ENCODE results near the gene PRR36. TPM values are rescaled to one million over a fixed set of nuclear protein-coding genes. Genes with fewer than 3 reads are reported as not detected.

Gene PRR36
- total and polyA plus RNA-seq, 12 donors: 0.01 to 0.07 (median 0.05) TPM; not detected in 9

DNA sequence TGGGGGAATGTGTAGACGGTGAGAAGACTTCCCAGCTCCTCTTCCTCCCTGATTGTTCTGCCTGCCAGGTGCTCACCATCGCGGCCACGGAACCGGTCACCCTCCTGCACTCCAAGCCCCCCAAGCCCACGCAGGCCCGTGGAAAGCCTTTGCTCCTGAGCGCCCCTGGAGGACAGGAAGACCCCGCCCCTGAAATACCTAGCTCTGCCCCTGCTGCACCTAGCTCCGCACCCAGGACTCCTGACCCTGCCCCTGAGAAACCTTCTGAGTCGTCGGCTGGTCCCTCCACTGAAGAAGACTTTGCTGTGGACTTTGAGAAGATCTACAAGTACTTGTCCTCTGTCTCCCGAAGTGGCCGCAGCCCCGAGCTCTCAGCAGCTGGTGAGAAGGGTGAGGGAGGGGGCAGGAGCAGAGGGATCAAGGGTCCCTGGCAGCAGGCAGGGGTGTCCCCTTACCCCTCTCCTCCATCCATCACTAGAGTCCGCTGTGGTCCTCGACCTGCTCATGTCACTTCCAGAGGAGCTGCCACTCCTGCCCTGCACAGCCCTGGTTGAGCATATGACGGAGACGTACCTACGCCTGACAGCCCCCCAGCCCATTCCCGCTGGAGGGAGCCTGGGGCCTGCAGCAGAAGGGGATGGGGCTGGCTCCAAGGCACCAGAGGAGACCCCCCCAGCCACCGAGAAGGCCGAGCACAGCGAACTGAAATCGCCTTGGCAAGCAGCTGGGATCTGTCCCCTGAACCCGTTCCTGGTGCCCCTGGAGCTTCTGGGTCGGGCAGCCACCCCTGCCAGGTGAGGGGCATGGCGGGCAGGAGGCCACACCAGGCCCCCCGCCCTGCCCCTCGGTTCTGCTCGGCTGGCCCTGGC, 48.0 kb upstream of the PRR36 start:
- Histone ChIP-seq H3K4me3 (peak overlapping the region in 4 of 10 donors; percentile 57 to 88 (median 77)), H3K36me3 (peaks cover 0 to 23% (median 15%) of the 10 kb centered on the region in 9 donors), H3K27ac (peak overlapping the region in 3 of 10 donors; percentile 59 to 83 (median 74)), H3K9me3 (no peaks in the 10 kb centered on the region), H3K4me1 (peaks cover 17 to 71% (median 44%) of the 10 kb centered on the region in 9 donors), H3K27me3 (peaks cover 0 to 33% (median 20%) of the 10 kb centered on the region in 7 donors)
- intact Hi-C loops (cut with DNase I): loop anchor here in 5 of 10 donors (5.0 to 10.0 kb wide), 4 partner anchors 65 to 330 kb away; no protein-coding TSS in a partner anchor
- ATAC-seq: no peak
- no peak for DNase-seq
- WGBS, 2 donors: 92 to 94% methylated on average over 29 to 31 of the region's 31 CpGs
- TF ChIP-seq, protein P1, sequence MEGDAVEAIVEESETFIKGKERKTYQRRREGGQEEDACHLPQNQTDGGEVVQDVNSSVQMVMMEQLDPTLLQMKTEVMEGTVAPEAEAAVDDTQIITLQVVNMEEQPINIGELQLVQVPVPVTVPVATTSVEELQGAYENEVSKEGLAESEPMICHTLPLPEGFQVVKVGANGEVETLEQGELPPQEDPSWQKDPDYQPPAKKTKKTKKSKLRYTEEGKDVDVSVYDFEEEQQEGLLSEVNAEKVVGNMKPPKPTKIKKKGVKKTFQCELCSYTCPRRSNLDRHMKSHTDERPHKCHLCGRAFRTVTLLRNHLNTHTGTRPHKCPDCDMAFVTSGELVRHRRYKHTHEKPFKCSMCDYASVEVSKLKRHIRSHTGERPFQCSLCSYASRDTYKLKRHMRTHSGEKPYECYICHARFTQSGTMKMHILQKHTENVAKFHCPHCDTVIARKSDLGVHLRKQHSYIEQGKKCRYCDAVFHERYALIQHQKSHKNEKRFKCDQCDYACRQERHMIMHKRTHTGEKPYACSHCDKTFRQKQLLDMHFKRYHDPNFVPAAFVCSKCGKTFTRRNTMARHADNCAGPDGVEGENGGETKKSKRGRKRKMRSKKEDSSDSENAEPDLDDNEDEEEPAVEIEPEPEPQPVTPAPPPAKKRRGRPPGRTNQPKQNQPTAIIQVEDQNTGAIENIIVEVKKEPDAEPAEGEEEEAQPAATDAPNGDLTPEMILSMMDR (IDR thresholded peaks at IDR 0.05): no peak

- Histone ChIP-seq H3K4me3 (peak overlapping the region; percentile 26 to 88 (median 56)), H3K27ac (peak overlapping the region in 9 of 10 donors; percentile 59 to 83 (median 76)), H3K4me1 (peaks cover 16 to 69% (median 43%) of the 10 kb centered on the region in 9 donors), H3K36me3 (peaks cover 0 to 18% (median 11%) of the 10 kb centered on the region in 9 donors), H3K27me3 (peaks cover 4 to 40% (median 28%) of the 10 kb centered on the region in 7 donors), H3K9me3 (no peaks in the 10 kb centered on the region)
- TF ChIP-seq, protein P1 (IDR thresholded peaks at IDR 0.05): no peak
- intact Hi-C loops (cut with DNase I): loop anchor here in 5 of 10 donors (5.0 to 10.0 kb wide), 4 partner anchors 64 to 331 kb away; no protein-coding TSS in a partner anchor
- no peak for ATAC-seq
- WGBS, 2 donors: 50 to 56% methylated on average over 17 of the region's 17 CpGs
- no peak for DNase-seq
Observed at GRCh38 chr19:7921302-7921966, 47.2 kb upstream of the PRR36 start.

DNA sequence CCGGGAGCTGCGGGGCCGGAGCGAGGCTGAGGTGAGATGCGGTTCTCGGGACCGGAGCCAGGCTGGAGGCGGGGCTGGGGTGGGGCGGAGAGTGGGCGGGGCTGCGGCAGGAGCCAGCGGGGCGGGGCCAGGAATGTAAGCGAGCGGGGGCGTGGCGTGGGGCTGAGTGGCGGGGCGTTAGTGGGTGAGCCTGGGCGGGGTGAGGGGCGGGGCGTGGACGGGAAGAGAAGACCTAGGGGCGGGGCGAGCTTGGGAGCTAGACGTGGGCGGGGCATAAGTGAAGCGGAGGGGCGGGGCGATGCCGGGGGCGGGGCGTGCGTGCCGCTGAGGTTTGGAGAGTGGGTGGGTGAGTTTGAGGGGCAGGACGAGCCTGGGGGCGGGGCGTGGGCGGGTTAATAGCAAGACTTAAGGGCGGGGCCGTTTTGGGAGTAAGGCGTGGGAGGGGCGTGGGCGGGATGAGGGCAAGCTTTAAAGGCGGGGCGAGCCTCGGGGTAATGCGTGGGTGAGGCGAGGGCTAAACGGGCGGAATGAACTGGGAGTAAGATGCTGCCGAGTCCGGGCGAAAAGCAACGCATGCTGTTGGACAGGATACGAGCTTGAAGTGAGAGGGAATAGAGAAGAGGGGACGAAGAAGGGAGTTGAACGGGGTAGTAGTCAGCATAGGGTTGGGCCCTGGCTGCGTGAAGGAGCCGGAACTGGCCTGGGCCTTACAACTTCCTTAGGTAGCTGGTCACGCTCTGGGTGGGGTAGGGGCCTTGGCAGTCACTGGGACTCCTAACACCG, 46.5 kb upstream of the PRR36 start:
- Histone ChIP-seq H3K36me3 (peaks cover 0 to 18% (median 11%) of the 10 kb centered on the region in 9 donors), H3K4me1 (peaks cover 12 to 72% (median 45%) of the 10 kb centered on the region in 9 donors), H3K9me3 (no peaks in the 10 kb centered on the region), H3K4me3 (peak overlapping the region; percentile 55 to 90 (median 76)), H3K27me3 (peaks cover 9 to 48% (median 35%) of the 10 kb centered on the region in 7 donors), H3K27ac (peak overlapping the region; percentile 66 to 94 (median 88))
- TF ChIP-seq, protein P1 (IDR thresholded peaks at IDR 0.05): no peak
- ATAC-seq: peak; percentile 84 to 94 (median 89)
- 1% methylated on average over 56 to 62 of the region's 62 CpGs for WGBS, 2 donors
- intact Hi-C loops (cut with DNase I): loop anchor here in 5 of 10 donors (1.0 to 10.0 kb wide), 5 partner anchors 17 to 332 kb away; partner anchors contain the start of gene MAP2K7 (in 1 of the 5)
- DNase-seq: peak; percentile 99 to 100
